HL-60 (cell line): ENCODE results near the gene C17orf114.
A peak's percentile ranks its signal among the peaks of the same experiment; 100 is the strongest.

ENCODE experiments used
- DNase-seq, 2 experiments: peaks; one replicate each; pipeline ENCODE4 v3.0.0-alpha.2; 2010 to 2020; ENCODE audit warnings: low read depth in 1 of 2, low spot score in 1 of 2
- H3K27ac ChIP-seq: fragments of 250-450 bp; sonication (Bioruptor Pico); replicated peaks from 2 replicates; pipeline ENCODE4 v1.5.1; 2020; ENCODE audit warnings: mild to moderate bottlenecking, moderate library complexity
- H3K27me3 ChIP-seq: fragments of 250-450 bp; sonication (Bioruptor Pico); 2 replicates; pipeline ENCODE4 v1.5.1; 2021; ENCODE audit warnings: mild to moderate bottlenecking, moderate library complexity; ENCODE audit not compliant: insufficient read depth, poor library complexity, severe bottlenecking
- H3K4me3 ChIP-seq: replicated peaks from 2 replicates; pipeline ENCODE4 v1.5.1; 2011; ENCODE audit warnings: mild to moderate bottlenecking, control low read depth, low read length; ENCODE audit not compliant: insufficient read depth
- CTCF ChIP-seq: IDR thresholded peaks from one replicate; pipeline ENCODE4 v1.5.1; 2011; ENCODE audit warnings: low read length, control low read depth, inconsistent platforms; ENCODE audit not compliant: insufficient read depth
- GABPA ChIP-seq: IDR thresholded peaks from 2 replicates; pipeline ENCODE4 v1.6.1; 2012; ENCODE audit warnings: low read depth
- POLR2AphosphoS5 ChIP-seq: IDR thresholded peaks from 2 replicates; pipeline ENCODE4 v1.6.1; 2012; ENCODE audit warnings: low read depth
- REST ChIP-seq: IDR thresholded peaks from 2 replicates; pipeline ENCODE4 v1.6.1; 2012; ENCODE audit warnings: low read depth; ENCODE audit not compliant: insufficient replicate concordance
- SPI1 ChIP-seq: IDR thresholded peaks from 2 replicates; pipeline ENCODE4 v1.6.1; 2012; ENCODE audit warnings: low read depth, mild to moderate bottlenecking, borderline replicate concordance

Gene C17orf114

GRCh38 chr17:4796552-4796920 is 5.6 kb downstream of the C17orf114 start:
- TF ChIP-seq CTCF (no peak), SPI1 (no peak), GABPA (no peak), REST (no peak), POLR2AphosphoS5 (no peak)
- H3K27ac ChIP-seq: peak overlapping the region; percentile 58
- peak overlapping the region; percentile 91 for H3K4me3 ChIP-seq
- DNase-seq: peak in 1 of 2 experiments; percentile 4
- no peaks in the 10 kb centered on the region for H3K27me3 ChIP-seq

GRCh38 chr17:4795168-4795567 is 7.0 kb downstream of the C17orf114 start:
- no peak overlapping the region; the same call in 1 of the 2 replicates for H3K27ac ChIP-seq
- no peak overlapping the region for H3K4me3 ChIP-seq
- no peak for DNase-seq
- TF ChIP-seq GABPA (no peak), POLR2AphosphoS5 (no peak), CTCF (no peak), SPI1 (no peak), REST (no peak)
- no peaks in the 10 kb centered on the region for H3K27me3 ChIP-seq

GRCh38 chr17:4790705-4791088 is 11.4 kb downstream of the C17orf114 start:
- peak overlapping the region; percentile 42 for H3K4me3 ChIP-seq
- H3K27me3 ChIP-seq: peaks cover 8% of the 10 kb centered on the region
- TF ChIP-seq REST (no peak), CTCF (no peak), SPI1 (no peak), GABPA (no peak), POLR2AphosphoS5 (no peak)
- H3K27ac ChIP-seq: no peak overlapping the region
- DNase-seq: no peak
